Prostate gland (tissue), 2 donors: ENCODE data around the gene SHANK1.

Experiments used
- POLR2A ChIP-seq: fragments of 450-650 bp; IDR thresholded peaks from one replicate; pipeline ENCODE4 v1.6.1; 2016; ENCODE audit warnings: antibody characterized with exemption, mild to moderate bottlenecking
- TF ChIP-seq, protein P1 (sequence below), 4 experiments: fragments of 200-600 bp in 2 of 4; fragments of 450-650 bp in 2 of 4; sonication (generic) in 2 of 4; IDR thresholded peaks; 1 replicate in 3 of 4; 2 replicates in 1 of 4; pipeline ENCODE4 v1.5.1; 2016 to 2019; ENCODE audit warnings: antibody characterized with exemption in 4 of 4, mild to moderate bottlenecking in 2 of 4, moderate library complexity in 2 of 4

DNA sequence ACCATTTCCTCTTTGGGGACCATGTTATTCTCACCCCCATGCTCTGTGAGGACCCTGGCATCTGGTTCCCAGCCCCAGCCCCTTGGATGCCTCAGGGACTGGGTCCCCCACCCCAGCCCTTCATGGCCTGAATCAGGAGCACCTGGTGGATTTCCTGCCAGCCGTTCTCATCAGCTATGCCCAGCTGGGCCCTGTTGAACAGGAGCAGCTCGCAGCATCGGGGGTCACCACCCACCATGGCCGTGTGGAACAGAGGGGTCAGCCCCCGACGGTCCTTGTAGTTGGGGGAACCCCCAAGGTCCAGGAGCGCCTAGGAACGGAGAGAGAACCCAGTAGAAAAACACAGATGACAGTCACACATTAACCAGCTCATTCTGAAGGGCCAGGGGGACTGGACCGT, 7.8 kb downstream of the SHANK1 start:
- TF ChIP-seq, protein P1, sequence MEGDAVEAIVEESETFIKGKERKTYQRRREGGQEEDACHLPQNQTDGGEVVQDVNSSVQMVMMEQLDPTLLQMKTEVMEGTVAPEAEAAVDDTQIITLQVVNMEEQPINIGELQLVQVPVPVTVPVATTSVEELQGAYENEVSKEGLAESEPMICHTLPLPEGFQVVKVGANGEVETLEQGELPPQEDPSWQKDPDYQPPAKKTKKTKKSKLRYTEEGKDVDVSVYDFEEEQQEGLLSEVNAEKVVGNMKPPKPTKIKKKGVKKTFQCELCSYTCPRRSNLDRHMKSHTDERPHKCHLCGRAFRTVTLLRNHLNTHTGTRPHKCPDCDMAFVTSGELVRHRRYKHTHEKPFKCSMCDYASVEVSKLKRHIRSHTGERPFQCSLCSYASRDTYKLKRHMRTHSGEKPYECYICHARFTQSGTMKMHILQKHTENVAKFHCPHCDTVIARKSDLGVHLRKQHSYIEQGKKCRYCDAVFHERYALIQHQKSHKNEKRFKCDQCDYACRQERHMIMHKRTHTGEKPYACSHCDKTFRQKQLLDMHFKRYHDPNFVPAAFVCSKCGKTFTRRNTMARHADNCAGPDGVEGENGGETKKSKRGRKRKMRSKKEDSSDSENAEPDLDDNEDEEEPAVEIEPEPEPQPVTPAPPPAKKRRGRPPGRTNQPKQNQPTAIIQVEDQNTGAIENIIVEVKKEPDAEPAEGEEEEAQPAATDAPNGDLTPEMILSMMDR (IDR thresholded peaks at IDR 0.05): no peak
- TF ChIP-seq POLR2A: no peak
